Mesendoderm (in vitro differentiated cells): Measurements from ENCODE around the gene STX12.
"Not testable (repeated sequence)": the region's sequence is repeated elsewhere in the genome, so short reads cannot be mapped to it uniquely, and the experiment has no call there.

ENCODE experiments used
- DNase-seq: peaks from one replicate; pipeline ENCODE4 v3.0.0; 2013
- H2AK5ac ChIP-seq: 2 replicates; pipeline ENCODE4 v1.6.1; 2013; ENCODE audit warnings: low read length, inconsistent platforms
- H2BK120ac ChIP-seq: 2 replicates; pipeline ENCODE4 v1.6.1; 2013; ENCODE audit warnings: low read depth, mild to moderate bottlenecking, low read length, moderate library complexity, mixed read lengths
- H2BK15ac ChIP-seq: replicated peaks from 2 replicates; pipeline ENCODE4 v1.6.1; 2013; ENCODE audit warnings: low read depth, mild to moderate bottlenecking, moderate library complexity
- H2BK5ac ChIP-seq: 2 replicates; pipeline ENCODE4 v1.6.1; 2013; ENCODE audit warnings: low read length, inconsistent platforms
- H3K18ac ChIP-seq: 2 replicates; pipeline ENCODE4 v1.6.1; 2013; ENCODE audit warnings: mild to moderate bottlenecking, low read length, mixed read lengths
- H3K23ac ChIP-seq: one replicate; pipeline ENCODE4 v1.6.1; 2013; ENCODE audit warnings: low read length
- H3K27ac ChIP-seq: 2 replicates; pipeline ENCODE4 v1.5.1; 2013; ENCODE audit warnings: low read depth, mild to moderate bottlenecking, inconsistent platforms, low read length, moderate library complexity
- H3K27me3 ChIP-seq: 2 replicates; pipeline ENCODE4 v1.6.1; 2013; ENCODE audit warnings: low read length, control low read depth, mild to moderate bottlenecking, inconsistent platforms; ENCODE audit not compliant: insufficient read depth, poor library complexity
- H3K36me3 ChIP-seq: 2 replicates; pipeline ENCODE4 v1.6.1; 2013; ENCODE audit warnings: low read length, inconsistent platforms; ENCODE audit not compliant: control insufficient read depth, insufficient read depth
- H3K4ac ChIP-seq: one replicate; pipeline ENCODE4 v1.6.1; 2013; ENCODE audit warnings: low read depth, mild to moderate bottlenecking, low read length, moderate library complexity
- H3K4me1 ChIP-seq: 2 replicates; pipeline ENCODE4 v1.6.1; 2013; ENCODE audit warnings: low read depth, low read length, inconsistent platforms; ENCODE audit not compliant: control insufficient read depth
- H3K4me2 ChIP-seq: 2 replicates; pipeline ENCODE4 v1.6.1; 2013; ENCODE audit warnings: low read length
- H3K4me3 ChIP-seq: 2 replicates; pipeline ENCODE4 v1.5.1; 2013; ENCODE audit warnings: mild to moderate bottlenecking, low read length
- H3K56ac ChIP-seq: one replicate; pipeline ENCODE4 v1.6.1; 2013; ENCODE audit warnings: low read length
- H3K79me1 ChIP-seq: 2 replicates; pipeline ENCODE4 v1.6.1; 2013; ENCODE audit warnings: low read length, inconsistent platforms
- H3K79me2 ChIP-seq: 2 replicates; pipeline ENCODE4 v1.6.1; 2013; ENCODE audit warnings: mild to moderate bottlenecking, low read length; ENCODE audit not compliant: control insufficient read depth, insufficient read depth
- H3K9ac ChIP-seq: 2 replicates; pipeline ENCODE4 v1.6.1; 2013; ENCODE audit warnings: low read length, inconsistent platforms
- H4K5ac ChIP-seq: one replicate; pipeline ENCODE4 v1.6.1; 2013; ENCODE audit warnings: low read length
- H4K8ac ChIP-seq: one replicate; pipeline ENCODE4 v1.6.1; 2013; ENCODE audit warnings: low read depth, mild to moderate bottlenecking, control low read depth, low read length, moderate library complexity
- WGBS: extraction: QIAGEN DNeasy Blood & Tissue Kit; methylation state at CpG from one replicate; pipeline ENCODE4 v1.1.7; 2013; ENCODE audit warnings: low lambda C conversion rate, missing lambda C conversion rate; ENCODE audit not compliant: insufficient coverage; ENCODE audit errors: extremely low coverage; 5-methylcytosine and 5-hydroxymethylcytosine counted together

STX12 gene

GRCh38 chr1:27823784-27824183 is 50.8 kb downstream of the STX12 start:
- Histone ChIP-seq H3K23ac (no peak overlapping the region), H3K4me2 (no peak overlapping the region), H3K56ac (no peak overlapping the region), H3K4me1 (no peaks in the 10 kb centered on the region), H2BK15ac (no peak overlapping the region), H3K79me1 (no peaks in the 10 kb centered on the region), H3K4me3 (no peak overlapping the region), H3K27ac (no peak overlapping the region), H4K5ac (no peak overlapping the region), H3K79me2 (no peaks in the 10 kb centered on the region), H3K4ac (no peak overlapping the region), H3K27me3 (no peaks in the 10 kb centered on the region), H3K18ac (no peak overlapping the region), H2BK120ac (no peak overlapping the region), H2AK5ac (no peak overlapping the region), H3K36me3 (no peaks in the 10 kb centered on the region), H4K8ac (no peak overlapping the region), H3K9ac (no peak overlapping the region), H2BK5ac (no peak overlapping the region)
- no CpG with 5 or more reads among the region's 4 CpGs for WGBS
- DNase-seq: no peak

GRCh38 chr1:27824411-27824810 is 51.4 kb downstream of the STX12 start:
- Histone ChIP-seq H3K4me2 (no peak overlapping the region), H3K23ac (no peak overlapping the region), H3K27ac (no peak overlapping the region), H2BK120ac (no peak overlapping the region), H2AK5ac (no peak overlapping the region), H3K4me3 (no peak overlapping the region), H3K18ac (no peak overlapping the region), H2BK15ac (no peak overlapping the region), H3K56ac (no peak overlapping the region), H3K79me2 (no peaks in the 10 kb centered on the region), H3K9ac (no peak overlapping the region), H3K4ac (no peak overlapping the region), H3K4me1 (no peaks in the 10 kb centered on the region), H3K27me3 (no peaks in the 10 kb centered on the region), H2BK5ac (no peak overlapping the region), H4K8ac (no peak overlapping the region), H3K79me1 (no peaks in the 10 kb centered on the region), H4K5ac (no peak overlapping the region), H3K36me3 (no peaks in the 10 kb centered on the region)
- DNase-seq: no peak
- WGBS: no CpG with 5 or more reads among the region's 4 CpGs

- not testable (repeated sequence) for H4K5ac ChIP-seq, H3K4me1 ChIP-seq, H3K23ac ChIP-seq, H3K4me3 ChIP-seq, H3K36me3 ChIP-seq, H3K4me2 ChIP-seq, H3K27ac ChIP-seq, DNase-seq, H2BK5ac ChIP-seq, H3K27me3 ChIP-seq, H2BK120ac ChIP-seq, H3K56ac ChIP-seq, H3K9ac ChIP-seq, H2BK15ac ChIP-seq, H3K18ac ChIP-seq, H3K4ac ChIP-seq, H2AK5ac ChIP-seq, H3K79me1 ChIP-seq
- H3K79me2 ChIP-seq: peaks cover 26% of the 10 kb centered on the region
- WGBS: no CpG with 5 or more reads among the region's 4 CpGs
- H4K8ac ChIP-seq: peak overlapping the region; percentile 65
These were observed 56.4 kb downstream of the STX12 start for GRCh38 chr1:27829339-27829960.

- no peak within 1 kb of the TSS for H2AK5ac ChIP-seq
- peaks cover 29% of the 10 kb centered on the region for H3K79me2 ChIP-seq
- no peak within 1 kb of the TSS for H4K5ac ChIP-seq
- H3K79me1 ChIP-seq: peaks cover 12% of the 10 kb centered on the region
- no peaks in the 10 kb centered on the region for H3K36me3 ChIP-seq
- H3K4me1 ChIP-seq: peaks cover 8% of the 10 kb centered on the region
- H3K27me3 ChIP-seq: no peaks in the 10 kb centered on the region
- peak within 1 kb of the TSS; percentile 99 for H3K56ac ChIP-seq
- H2BK5ac ChIP-seq: no peak within 1 kb of the TSS
- peak within 1 kb of the TSS; percentile 81 for H3K18ac ChIP-seq
- no peak within 1 kb of the TSS for H2BK120ac ChIP-seq
- peak within 1 kb of the TSS; percentile 55 for H3K27ac ChIP-seq
- H3K23ac ChIP-seq: peak within 1 kb of the TSS; percentile 73
- H3K4me2 ChIP-seq: peak within 1 kb of the TSS; percentile 39
- peak within 1 kb of the TSS; percentile 95 for H3K4me3 ChIP-seq
- peak within 1 kb of the TSS; percentile 96 for H3K9ac ChIP-seq
- no peak within 1 kb of the TSS for H2BK15ac ChIP-seq
- peak; percentile 99 for DNase-seq
- peak within 1 kb of the TSS; percentile 98 for H3K4ac ChIP-seq
- WGBS: no CpG with 5 or more reads among the region's 60 CpGs
- peak within 1 kb of the TSS; percentile 83 for H4K8ac ChIP-seq
These were observed 57.8 kb downstream of the STX12 start, which contains the start of gene PPP1R8 for GRCh38 chr1:27830621-27831440. Gene PPP1R8, plus strand, starts transcription at chr1:27830782. Its CDS starts 54 bp downstream, at chr1:27830836.

DNA sequence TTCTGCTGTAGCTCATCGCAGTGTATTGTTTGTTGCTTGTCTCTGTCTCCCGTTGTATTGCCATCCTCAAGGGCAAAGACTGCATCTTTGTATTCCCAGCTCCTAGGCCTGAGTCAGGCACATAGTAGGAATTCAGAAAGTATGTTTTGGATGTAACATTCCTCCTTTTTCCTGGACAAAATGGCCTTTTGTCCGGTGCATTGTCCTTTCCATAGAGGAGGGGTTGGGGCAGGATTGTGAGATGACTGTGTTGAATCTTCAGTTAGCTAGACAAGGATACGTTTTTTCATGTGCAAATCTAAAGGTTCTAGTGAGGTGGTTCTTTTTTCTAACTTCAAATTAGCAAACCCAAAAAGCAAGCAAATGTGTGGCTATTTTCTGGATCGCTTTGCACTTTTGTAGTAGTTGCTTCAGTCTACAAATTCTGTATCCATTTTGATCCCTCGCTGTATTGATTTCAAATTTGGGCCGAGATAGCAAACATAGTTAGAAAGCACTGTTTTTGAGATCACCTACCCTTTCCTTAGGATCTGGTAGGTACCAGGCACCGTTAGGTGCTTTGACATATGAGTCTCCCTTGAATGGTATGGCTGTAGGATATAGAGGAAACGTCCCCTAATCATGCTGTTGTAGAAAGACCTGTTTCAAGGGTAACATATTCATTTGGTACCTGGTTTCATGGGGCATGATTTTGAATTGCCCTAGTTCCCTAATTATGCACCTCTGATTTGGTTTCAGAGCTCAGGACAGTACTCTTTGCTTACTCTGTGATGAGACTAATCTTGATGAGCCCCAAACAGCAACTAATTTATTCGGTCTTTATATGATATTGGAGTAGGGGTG is 58.8 kb downstream of the STX12 start:
- Histone ChIP-seq H3K79me1 (peaks cover 12% of the 10 kb centered on the region), H2BK120ac (no peak overlapping the region), H3K79me2 (peaks cover 29% of the 10 kb centered on the region), H3K9ac (peak overlapping the region; percentile 96), H3K27me3 (no peaks in the 10 kb centered on the region), H2AK5ac (no peak overlapping the region), H3K18ac (no peak overlapping the region), H3K27ac (no peak overlapping the region), H2BK5ac (no peak overlapping the region), H4K8ac (no peak overlapping the region), H4K5ac (no peak overlapping the region), H3K4me2 (peak overlapping the region; percentile 39), H3K4me3 (peak overlapping the region; percentile 95), H3K4me1 (peaks cover 8% of the 10 kb centered on the region), H3K36me3 (no peaks in the 10 kb centered on the region), H2BK15ac (no peak overlapping the region), H3K23ac (no peak overlapping the region), H3K56ac (peak overlapping the region; percentile 99), H3K4ac (no peak overlapping the region)
- no CpG with 5 or more reads among the region's 10 CpGs for WGBS
- DNase-seq: no peak
